ENCODE results near the gene BUD31.
"Not testable (repeated sequence)": the region's sequence is repeated elsewhere in the genome, so short reads cannot be mapped to it uniquely, and the experiment has no call there.

The BUD31 gene

DNA sequence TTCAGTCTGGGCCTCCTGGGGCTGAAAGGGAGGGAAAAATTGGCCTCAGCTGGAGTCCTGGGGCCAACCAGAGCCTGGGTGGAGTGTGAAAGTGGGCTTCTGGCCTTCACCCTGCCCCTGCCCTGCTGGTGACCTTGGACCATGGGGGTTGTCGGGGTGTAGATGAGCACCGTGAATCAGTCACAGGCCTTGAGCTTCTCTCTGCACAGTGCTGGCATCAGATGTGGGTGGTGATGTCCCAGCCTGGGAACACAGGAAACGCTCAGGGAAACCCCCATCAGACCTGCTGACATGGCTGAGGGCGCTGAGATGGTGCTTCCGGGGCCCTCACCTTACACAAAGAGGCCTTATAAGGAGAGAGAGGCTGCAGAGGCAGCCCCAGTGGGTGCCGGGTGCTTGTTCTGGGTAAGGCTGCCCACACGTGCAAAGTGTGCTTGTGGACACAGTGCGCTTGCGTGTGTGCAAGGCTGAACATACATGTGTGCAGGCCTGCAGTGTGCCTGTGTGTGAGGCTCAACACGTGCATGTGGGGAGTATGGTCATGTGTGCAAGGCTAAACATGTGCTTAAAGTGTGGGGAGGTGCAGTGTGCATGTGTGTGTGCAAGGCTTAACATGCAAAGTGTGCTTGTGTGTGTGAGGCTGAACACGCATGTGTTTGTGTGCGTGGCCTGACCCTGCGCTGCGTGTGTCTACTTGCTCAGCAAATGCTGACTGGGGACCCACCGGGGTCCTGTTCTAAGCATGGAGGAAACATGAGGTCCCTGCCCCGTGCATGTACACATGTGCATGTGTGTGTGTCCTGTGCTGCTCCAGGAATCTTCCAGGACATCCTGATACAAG, 27.7 kb upstream of the BUD31 start:
- peak; percentile 81 for DNase-seq (ENCODE audit: low read depth, low spot score)

DNA sequence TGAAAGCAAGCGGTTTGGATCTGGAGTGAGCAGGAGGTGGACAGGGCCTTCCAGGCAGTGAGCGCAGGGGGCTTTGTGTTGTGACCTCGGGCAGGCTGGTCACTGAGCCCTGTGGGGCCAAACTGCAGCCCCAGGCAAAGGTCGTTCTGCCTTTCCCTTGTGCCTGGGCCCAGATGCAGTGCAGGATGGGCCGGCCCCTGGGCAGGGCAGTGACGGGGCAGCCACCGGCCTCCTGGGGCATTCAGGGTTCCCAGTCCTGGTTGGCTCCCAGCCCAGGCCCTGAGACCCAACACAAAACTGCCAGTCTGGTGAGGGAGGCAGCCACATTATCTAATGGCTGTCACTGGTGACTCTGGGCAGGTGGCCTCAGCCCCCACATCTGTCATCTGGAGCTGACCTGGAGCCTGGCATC, 27.1 kb upstream of the BUD31 start:
- no peak for DNase-seq (ENCODE audit: low read depth, low spot score)

DNA sequence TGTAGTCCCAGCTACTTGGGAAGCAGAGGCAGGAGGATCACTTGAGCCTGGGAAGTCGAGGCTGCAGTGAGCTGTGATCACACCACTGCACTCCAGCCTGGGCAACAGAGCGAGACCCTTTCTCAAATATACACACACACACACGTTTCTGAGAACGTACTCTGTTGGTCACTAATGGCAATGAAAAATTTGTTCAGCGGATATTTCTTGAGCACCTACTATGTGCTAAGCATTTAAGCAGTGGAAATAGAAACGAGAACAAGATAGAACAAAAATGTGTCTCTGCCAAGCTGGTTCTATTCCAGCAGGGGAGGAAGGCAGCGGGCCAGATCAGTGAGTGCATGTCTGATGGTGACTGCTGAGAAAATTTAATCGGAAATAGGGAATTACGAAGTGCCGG, 25.6 kb upstream of the BUD31 start:
- DNase-seq (ENCODE audit: low read depth, low spot score): no peak

DNA sequence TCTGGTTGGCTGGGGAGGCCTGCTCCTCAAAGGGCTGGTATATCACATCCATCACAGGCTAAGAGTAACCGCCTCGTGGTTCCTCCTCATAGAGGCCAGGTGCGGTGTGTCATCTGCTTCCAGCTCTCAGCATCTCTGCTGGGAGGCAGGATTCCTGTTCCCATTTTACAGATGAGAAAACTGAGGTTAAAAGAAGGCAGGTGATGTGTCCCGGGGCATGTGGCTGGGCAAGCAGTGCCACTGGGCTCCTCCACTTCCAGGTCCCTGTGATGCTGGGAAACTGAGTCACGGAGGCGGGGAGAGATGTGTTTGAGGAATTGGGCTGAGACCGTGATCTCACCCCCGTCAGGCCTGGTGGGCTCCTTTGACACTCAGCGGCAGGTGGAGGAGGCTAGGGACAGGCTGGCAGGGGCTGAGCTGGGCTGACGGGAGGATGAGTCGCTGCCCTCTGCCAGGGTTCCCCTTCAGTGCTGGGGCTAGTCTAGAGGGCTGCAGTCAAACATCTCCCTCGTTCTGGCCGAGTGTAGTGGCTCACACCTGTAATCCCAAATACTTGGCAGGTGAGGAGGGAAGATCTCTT, 24.9 kb upstream of the BUD31 start:
- DNase-seq (ENCODE audit: low read depth, low spot score): no peak

DNA sequence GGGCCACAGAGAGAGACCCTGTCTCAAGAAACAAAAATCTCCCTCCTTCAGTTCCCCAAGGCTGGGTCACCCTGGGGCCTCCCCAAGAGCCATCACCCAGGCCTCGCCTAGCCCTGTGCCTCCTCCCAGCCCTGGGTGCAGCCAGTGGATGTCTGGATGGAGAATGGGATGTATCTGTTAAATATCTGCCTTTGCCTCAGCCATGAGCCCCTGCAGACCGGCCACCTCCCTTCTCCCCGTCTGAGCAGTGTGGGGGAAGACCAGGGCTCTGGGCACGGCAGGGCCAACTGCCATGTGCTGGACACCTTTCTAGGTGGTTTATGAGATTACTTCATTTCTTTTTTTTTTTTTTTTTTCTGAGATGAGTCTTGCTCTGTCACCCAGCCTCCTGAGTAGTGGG, 24.2 kb upstream of the BUD31 start:
- no peak for DNase-seq (ENCODE audit: low read depth, low spot score)

DNA sequence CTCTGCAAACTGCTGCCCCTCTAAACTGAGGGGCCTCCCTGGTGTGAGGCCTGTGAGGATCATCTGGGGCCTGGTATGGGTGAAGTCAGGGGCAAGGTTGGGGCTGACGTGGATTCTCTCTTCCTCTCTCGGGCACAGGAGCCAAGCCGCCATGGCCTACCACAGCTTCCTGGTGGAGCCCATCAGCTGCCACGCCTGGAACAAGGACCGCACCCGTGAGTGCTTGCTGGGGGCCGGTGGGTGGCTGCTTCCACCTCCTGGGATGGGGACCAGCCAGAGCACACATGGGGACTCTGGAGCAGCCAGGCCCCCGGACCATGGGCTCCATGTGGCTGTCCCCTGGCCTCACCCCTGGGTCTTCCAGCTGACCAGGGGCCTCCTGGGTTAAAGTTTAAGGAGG, 23.2 kb upstream of the BUD31 start:
- DNase-seq (ENCODE audit: low read depth, low spot score): no peak

DNA sequence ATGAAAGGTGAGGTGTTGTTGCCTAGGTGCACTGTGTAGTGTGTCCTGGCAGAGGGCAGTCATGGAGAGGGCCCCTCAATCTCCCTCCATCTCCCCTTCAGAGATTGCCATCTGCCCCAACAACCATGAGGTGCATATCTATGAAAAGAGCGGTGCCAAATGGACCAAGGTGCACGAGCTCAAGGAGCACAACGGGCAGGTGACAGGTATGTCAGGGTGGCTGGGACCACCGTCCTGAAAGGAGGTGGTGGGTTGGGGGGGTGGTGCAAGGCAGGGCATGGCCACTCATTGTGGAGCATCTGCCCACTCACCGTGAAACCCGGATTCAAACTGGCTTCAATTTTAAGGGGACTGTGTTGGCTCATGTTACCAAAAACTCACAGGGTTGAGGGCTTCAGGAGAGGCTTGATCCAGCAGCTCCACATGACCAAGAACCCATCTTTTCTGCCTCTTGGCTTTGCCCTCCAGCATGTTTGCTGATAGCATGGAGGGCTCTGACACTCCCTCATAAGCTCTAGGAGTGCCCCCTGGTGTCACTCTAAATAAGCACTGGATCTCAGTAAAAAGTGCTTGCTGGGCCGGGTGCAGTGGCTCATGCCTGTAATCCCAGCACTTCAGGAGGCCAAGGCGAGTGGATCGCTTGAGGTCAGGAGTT, 22.1 kb upstream of the BUD31 start:
- no peak for DNase-seq (ENCODE audit: low read depth, low spot score)

DNA sequence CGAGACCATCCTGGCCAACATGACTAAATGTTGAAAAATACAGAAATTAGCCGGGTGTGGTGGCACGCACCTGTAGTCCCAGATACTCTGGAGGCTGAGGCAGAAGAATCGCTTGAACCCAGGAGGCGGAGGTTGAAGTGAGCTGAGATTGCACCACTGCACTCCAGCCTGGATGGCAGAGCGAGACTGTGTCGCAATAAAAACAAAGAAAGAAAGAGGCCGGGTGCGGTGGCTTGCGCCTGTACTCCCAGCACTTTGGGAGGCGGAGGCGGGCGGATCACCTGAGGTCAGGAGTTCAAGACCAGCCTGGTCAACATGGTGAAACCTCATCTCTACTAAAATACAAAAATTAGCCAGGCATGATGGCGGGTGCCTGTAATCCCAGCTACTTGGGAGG, 21.5 kb upstream of the BUD31 start:
- DNase-seq (ENCODE audit: low read depth, low spot score): not testable (repeated sequence)

DNA sequence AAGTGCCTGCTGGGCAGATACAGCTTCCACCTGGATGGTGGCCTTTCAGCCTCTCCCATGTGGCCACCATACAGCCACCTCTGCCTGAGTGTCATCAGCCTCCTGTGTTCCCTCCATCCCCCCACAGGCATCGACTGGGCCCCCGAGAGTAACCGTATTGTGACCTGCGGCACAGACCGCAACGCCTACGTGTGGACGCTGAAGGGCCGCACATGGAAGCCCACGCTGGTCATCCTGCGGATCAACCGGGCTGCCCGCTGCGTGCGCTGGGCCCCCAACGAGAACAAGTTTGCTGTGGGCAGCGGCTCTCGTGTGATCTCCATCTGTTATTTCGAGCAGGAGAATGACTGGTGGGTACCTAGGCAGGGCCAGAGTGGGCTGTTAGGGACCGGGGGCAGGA, 20.9 kb upstream of the BUD31 start:
- no peak for DNase-seq (ENCODE audit: low read depth, low spot score)

DNA sequence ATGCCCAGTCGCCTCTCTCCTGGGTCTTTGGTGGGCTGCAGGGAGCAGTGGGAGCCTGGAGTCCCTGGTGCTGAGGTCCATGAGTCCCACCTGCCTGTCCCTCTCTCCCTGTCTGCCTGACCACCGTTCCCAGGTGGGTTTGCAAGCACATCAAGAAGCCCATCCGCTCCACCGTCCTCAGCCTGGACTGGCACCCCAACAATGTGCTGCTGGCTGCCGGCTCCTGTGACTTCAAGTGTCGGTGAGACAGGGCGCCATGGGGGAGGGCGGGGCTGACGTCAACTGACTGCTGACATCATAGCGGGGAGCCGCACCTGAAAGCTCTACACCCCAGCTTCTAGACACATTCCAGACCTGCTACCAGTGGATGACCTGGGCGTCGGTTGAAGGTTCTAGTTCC, 19.0 kb upstream of the BUD31 start:
- no peak for DNase-seq (ENCODE audit: low read depth, low spot score)

DNA sequence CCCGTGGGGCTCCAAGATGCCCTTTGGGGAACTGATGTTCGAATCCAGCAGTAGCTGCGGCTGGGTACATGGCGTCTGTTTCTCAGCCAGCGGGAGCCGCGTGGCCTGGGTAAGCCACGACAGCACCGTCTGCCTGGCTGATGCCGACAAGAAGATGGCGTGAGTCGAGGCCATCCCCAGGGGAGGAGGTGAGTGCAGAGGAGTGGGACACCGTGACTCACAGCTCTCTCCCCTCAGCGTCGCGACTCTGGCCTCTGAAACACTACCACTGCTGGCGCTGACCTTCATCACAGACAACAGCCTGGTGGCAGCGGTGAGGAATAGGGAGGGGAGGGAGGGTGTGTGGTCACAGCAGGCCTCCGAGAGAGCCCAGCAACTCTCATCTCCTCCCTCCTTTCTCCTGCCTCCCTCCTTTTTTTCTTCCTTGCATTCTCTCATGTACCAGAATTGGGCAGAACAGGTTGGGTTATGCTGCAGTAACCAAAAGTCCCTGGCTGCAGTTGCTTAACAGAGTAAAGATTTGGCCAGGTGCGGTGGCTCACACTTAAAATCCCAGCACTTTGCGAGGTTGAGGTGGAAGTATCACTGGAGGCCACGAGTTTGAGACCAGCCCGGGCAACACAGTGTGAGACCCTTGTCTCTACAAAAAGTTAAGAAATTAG, 17.7 kb upstream of the BUD31 start:
- no peak for DNase-seq (ENCODE audit: low read depth, low spot score)

DNA sequence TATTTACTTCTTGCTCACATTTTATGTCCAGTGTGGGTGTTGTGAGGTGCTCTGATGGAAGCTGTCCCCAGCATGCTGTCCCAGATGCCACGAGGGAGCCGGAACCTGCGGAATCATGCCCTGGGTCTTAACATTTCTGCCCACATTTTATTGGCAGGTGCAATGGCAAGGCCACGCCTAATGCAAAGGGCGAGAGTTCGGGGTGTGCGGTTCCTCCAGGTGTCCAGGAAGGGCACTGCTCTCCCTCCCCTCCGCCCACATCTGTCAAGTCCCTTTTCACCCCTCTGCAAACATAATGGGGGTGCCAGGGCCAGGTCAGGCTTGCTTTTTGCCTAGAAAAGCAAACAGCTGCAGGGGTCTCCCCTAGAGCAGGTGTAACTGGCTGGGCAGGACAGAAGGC, 16.7 kb upstream of the BUD31 start:
- no peak for DNase-seq (ENCODE audit: low read depth, low spot score)

DNA sequence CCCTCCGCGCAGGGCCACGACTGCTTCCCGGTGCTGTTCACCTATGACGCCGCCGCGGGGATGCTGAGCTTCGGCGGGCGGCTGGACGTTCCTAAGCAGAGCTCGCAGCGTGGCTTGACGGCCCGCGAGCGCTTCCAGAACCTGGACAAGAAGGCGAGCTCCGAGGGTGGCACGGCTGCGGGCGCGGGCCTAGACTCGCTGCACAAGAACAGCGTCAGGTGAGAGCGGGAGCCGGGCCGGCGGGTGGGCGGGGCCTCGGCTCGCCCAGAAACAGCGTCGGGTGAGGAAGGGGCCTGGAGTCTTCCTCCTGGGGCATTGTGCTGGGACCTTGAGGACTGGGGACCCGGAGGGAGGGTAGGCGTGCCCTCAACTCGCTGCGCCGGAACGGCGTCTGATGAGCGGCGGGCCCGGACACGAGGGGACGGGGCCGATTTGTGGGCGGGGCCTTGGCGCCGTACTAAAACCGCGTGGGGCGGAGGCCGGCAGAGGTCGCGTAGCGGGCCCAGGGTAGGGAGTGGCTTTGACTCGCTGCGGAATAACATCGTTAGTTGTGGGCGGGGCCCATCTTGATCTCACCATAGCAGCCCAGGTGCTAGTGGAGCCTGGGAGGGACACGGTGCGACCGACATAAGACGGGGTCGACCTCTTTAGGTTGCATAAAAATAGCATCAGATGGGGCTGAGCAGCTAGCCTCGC, 16.0 kb upstream of the BUD31 start:
- peak; percentile 59 for DNase-seq (ENCODE audit: low read depth, low spot score)

DNA sequence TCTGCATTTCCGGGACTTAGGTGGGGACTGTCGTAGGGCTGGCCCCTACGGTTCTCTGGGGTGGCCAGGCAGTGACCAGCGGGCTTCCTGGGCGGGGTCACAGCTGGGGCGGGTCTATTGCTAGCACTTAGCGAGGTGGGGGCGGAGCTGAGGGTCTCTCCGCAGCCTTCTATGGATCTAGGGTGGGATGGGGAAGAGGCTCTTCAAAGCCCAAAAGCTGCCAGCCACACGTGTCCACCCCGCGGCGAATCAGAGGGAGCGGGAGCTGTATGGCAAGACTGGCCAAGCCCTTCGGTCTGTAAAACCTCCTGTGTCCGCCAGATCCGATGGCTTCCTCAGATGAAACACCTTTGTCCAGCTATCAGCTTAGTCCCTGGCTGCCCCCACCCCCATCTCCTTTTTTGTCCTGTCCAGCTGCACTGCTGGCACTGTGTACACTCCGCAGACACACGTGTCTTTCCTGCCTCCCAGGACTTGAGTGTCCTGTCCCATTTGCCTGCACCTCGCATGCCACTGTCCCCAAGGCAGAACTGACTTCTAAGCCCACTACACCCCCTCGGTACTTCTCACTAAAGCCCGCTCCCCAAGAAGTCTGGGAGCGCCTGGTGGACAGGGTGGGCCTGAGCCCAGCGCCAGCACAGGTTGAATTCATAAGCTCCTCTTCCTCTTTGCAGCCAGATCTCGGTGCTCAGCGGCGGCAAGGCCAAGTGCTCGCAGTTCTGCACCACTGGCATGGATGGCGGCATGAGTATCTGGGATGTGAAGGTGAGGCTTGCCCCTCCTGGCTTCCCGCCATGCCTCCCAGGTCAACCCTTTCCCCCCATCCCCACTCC, 15.2 kb upstream of the BUD31 start:
- DNase-seq (ENCODE audit: low read depth, low spot score): no peak

DNA sequence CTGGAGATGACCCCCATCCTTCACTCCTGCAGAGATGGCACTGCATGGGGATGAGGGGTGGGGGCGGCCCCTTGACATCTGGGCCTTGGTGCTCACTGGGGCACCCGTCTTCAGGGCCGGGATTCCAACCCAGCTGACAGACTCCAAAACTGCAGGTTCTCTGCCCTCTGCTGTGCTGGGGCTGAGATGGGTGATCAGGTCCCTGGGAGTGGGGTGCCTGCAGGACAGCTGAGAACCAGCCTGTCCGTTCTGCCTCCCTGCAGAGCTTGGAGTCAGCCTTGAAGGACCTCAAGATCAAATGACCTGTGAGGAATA, 14.6 kb upstream of the BUD31 start:
- DNase-seq (ENCODE audit: low read depth, low spot score): no peak

DNA sequence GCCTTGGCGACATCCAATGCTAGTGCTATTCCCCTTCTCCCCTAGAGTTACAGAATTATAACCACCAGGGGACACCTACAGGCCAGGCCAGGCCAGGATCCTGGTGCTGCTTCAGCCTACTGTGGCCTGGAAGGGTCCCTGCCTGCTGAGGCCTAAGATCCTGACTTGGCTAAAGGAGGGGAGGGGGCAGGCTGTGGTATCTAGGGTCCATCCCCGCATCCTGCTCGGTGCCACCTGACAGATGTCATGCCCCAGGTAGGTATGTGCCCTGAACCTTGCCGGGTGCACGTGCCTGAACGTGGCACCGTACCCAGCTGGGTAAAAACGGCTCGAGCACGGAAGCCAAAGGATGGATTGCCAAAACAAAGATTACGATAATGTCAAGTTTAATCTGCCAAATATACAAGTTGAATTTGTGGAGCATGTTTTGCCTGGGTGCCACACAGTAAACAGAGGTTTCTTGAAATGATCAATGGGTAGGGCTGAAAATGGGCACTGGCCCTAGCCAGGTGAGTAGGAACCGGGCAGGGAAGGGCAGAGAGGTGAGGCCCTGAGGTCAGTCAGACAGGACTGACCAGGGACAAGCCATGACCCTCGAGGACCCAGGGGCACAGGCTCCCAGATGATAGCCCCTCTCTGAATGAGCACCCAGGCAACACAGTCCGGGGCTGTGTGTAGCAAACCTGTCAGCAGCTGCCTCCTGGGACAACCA, 13.0 kb upstream of the BUD31 start:
- no peak for DNase-seq (ENCODE audit: low read depth, low spot score)

DNA sequence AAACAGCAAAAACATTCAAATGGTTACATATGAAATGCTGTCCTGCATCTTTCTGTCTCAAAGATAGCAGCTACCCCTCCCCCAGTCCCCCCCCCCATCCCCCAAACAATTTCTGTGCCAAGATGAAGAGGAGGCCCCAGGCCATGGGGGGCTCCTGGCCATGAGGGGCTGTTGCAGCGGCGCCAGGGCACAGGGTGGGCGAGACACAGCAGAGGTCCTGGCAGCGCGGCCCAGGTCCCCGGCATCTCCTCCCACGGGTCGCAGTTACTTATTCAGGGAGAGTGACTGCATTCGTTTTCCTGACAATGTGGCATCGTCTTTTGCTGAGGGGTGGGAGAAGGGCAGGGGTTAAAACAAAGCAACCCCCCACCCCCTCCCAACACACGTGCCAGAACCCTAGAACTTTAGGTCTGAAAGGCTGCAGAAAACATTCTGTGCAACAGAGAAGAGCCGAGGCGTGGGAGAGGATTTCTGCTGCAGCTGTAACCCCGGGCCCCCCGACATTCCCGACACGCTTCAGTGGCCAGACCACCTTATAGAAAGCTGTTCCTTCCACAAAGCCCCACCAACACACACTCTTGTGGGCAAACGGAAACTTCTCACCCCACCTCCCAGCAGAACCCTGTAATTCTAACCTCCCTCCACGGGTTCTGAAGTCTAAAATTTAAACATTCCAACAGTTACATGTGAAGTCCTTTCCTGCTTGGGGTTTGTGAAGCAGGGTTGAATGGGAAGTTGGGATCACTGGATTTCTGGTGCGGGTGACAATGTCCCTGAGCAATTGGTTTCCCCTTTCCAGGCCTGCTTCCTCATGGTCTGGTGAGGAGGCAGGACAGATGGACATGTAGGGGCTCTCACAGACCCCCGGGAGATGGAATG, 12.1 kb upstream of the BUD31 start:
- DNase-seq (ENCODE audit: low read depth, low spot score): no peak

DNA sequence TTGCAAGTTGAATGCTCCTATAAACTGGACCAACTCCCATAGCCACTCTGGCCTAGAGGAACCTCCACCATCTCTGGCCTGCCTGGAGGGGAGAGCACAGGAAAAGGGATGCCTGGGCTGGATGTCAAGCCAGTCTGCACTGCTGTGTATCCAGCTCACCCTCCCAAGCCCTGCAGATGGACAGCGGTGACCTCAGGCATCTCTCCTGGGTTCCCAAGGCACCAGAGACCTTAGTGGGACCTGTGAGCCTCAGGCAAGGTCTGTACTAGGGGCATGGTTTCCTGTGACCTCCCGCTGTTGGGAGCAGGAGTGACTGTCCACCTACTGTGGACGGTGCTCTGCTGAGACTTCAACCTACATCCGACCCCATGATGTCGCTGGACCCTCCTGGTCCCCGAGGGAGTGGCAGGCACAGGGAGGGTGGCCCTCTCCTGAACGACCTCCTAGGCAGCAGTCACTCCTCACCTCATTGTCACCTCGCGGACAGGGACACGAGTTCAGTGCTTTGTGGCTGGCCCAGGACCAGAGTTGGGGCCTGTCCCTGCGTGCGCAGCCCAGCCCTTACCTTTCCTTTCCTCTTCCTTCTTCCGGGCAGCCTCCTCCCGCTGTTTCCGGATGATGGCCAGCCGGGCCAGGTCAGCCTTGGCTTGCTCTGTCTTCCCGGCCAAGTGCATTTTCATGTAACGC, 11.3 kb upstream of the BUD31 start:
- DNase-seq (ENCODE audit: low read depth, low spot score): no peak

DNA sequence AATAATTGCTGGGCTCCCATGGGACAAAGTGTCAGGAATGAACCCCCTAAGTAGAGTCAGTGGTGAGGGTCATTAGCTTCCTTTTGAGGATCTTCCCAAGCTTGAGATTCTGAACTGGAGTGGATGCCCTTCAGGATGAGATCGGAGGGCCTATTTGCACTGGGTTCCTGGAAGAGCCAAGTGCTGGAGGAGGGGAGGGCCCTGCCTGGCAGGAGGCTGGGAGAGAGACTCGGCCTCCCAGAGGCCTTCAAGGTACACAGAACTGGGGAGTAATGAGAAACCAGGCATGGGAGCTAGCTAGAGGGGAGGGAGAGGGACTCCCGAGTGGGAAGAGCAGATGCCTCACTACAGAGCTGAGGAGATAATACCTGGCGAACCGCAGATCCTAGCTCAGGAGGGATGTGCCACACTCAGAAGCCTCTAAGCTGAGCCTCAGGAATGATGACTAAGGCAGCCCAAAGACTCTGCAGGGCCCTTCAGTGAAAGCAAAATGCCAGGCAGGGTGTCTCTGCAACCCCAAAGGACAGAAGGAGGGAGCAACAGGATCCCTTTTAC, 9.8 kb upstream of the BUD31 start:
- no peak for DNase-seq (ENCODE audit: low read depth, low spot score)
